ENCODE results near the gene FOXP3. TPM values are rescaled to one million over a fixed set of nuclear protein-coding genes. Genes with fewer than 3 reads are reported as not detected.

FOXP3 gene
- total and polyA plus RNA-seq, 2 of the 8 experiments (the other 6 are each of a cell fraction or from before 2014, with no cell fraction given), result 0.37 to 0.54 TPM

DNA sequence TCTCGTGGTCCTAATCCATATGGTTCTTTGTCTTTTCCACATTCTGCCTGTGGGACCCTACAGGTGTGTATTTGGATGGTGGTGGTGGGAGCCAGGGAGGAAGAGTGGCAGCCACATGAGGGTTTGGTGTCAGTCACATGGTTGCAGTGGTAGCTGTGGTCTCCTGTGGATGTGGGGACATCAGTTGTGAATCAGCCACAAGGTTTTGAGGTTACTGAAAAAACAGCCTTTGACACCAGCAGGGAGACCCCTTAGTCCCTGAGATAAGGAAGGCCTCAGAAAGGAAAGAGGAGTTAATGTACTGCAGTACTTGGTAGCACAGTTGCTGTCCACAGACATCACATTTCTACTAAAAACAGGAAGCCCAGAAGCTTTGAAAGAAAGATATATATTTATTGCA is 23.2 kb upstream of the FOXP3 start:
- Histone ChIP-seq H2BK20ac (ENCODE audit: low read length) (no peak overlapping the region), H3K23me2 (ENCODE audit: low read depth, low read length) (no peaks in the 10 kb centered on the region), H3K36me3 (ENCODE audit: control insufficient read depth in 2 of 4, insufficient read depth in 4 of 4, low read length in 3 of 4) (no peaks in the 10 kb centered on the region), H2AK5ac (ENCODE audit: low read depth, low read length) (no peak overlapping the region), H2BK12ac (ENCODE audit: low read depth, low read length) (no peak overlapping the region), H2AFZ (ENCODE audit: low read length) (no peak overlapping the region), H4K20me1 (replicated peaks in 1 of 2; ENCODE audit: control insufficient read depth in 1 of 2, insufficient read depth in 2 of 2, low read length in 2 of 2) (no peaks in the 10 kb centered on the region), H3K18ac (ENCODE audit: extremely low read depth, low read length) (no peak overlapping the region), H3K27me3 (replicated peaks in 1 of 4; ENCODE audit: control insufficient read depth in 3 of 4, extremely low read depth in 1 of 4, insufficient read depth in 3 of 4, low read length in 3 of 4) (no peaks in the 10 kb centered on the region), H2BK15ac (ENCODE audit: low read length) (no peak overlapping the region), H2BK120ac (replicated peaks; ENCODE audit: low read depth, low read length) (no peak overlapping the region), H3K9ac (replicated peaks in 1 of 4; ENCODE audit: extremely low read depth in 1 of 4, low read depth in 3 of 4, low read length in 3 of 4) (no peak overlapping the region), H3K4ac (replicated peaks; ENCODE audit: insufficient read length, low read depth, low read length) (no peak overlapping the region), H3K79me2 (ENCODE audit: control insufficient read depth in 1 of 2, insufficient read depth in 2 of 2, low read length in 2 of 2) (no peaks in the 10 kb centered on the region), H3K27ac (ENCODE audit: low read depth, low read length) (no peak overlapping the region), H3K4me2 (ENCODE audit: insufficient read depth in 1 of 2, low read depth in 2 of 2, low read length in 2 of 2) (no peak overlapping the region), H3K23ac (ENCODE audit: insufficient read length) (no peak overlapping the region), H3K9me3 (ENCODE audit: insufficient read depth in 2 of 2, low read depth in 1 of 2, low read length in 1 of 2) (no peaks in the 10 kb centered on the region), H4K5ac (ENCODE audit: insufficient read length, low read depth, low read length) (no peak overlapping the region), H3K14ac (ENCODE audit: insufficient read length) (no peak overlapping the region), H4K8ac (ENCODE audit: extremely low read depth, insufficient read depth, low read length) (no peak overlapping the region), H3K4me1 (replicated peaks in 1 of 4; ENCODE audit: control insufficient read depth in 3 of 4, insufficient read depth in 4 of 4, low read length in 3 of 4) (no peaks in the 10 kb centered on the region; a peak in 1 of 7 replicates), H2BK5ac (ENCODE audit: low read depth, low read length) (no peak overlapping the region), H3K56ac (replicated peaks; ENCODE audit: insufficient read length, low read depth, low read length) (no peak overlapping the region), H4K91ac (replicated peaks; ENCODE audit: insufficient read length, low read length) (no peak overlapping the region), H3K4me3 (ENCODE audit: extremely low read depth in 1 of 4, insufficient read depth in 2 of 4, low read depth in 3 of 4, low read length in 4 of 4) (no peak overlapping the region), H3K79me1 (ENCODE audit: low read depth, low read length) (no peaks in the 10 kb centered on the region)
- DNase-seq (ENCODE audit: low read depth in 1 of 2, low spot score in 2 of 2) (no peak), FAIRE-seq (no peak)
- POLR2A ChIA-PET (ENCODE audit: partially characterized antibody), result interaction anchor here (2.0 to 2.1 kb wide), 2 partner anchors 12 to 18 kb away, joined by 7 to 8 read pairs; partner anchors contain the start of gene PPP1R3F
- CTCF ChIA-PET (ENCODE audit: partially characterized antibody), result interaction anchor here (0.7 kb wide), 1 partner anchor 60 kb away, joined by 3 read pairs; no protein-coding TSS in a partner anchor
- 80% methylated on average over 1 of the region's 1 CpG; no CpG with 5 or more reads in 1 of the 2 experiments for WGBS, 2 experiments (ENCODE audit: extremely low coverage in 1 of 2, insufficient coverage in 1 of 2, insufficient read length in 1 of 2, insufficient replicate concordance in 2 of 2, low coverage in 1 of 2, low lambda C conversion rate in 2 of 2, missing lambda C conversion rate in 1 of 2)
- no peak for TF ChIP-seq MAX (IDR thresholded peaks at IDR 0.05)
- TF ChIP-seq BRCA1 (IDR thresholded peaks at IDR 0.05; ENCODE audit: low read depth, low read length), result no peak
- no peak for TF ChIP-seq ATF3 (IDR thresholded peaks at IDR 0.05; ENCODE audit: insufficient read depth, low read depth, low read length)
- TF ChIP-seq RXRA (IDR thresholded peaks at IDR 0.05; ENCODE audit: insufficient read depth, low read depth, low read length), result no peak
- no peak for TF ChIP-seq SAP30 (IDR thresholded peaks at IDR 0.05; ENCODE audit: insufficient read depth, insufficient replicate concordance, low read length)
- TF ChIP-seq FOSL1 (IDR thresholded peaks at IDR 0.05; ENCODE audit: insufficient read depth, low read depth, low read length), result no peak
- TF ChIP-seq NANOG (IDR thresholded peaks at IDR 0.05; ENCODE audit: insufficient read depth, low read depth, low read length, poor library complexity, severe bottlenecking), result no peak
- no peak for TF ChIP-seq CBX5 (IDR thresholded peaks at IDR 0.05; ENCODE audit: low read depth, low read length)
- TF ChIP-seq HDAC2 (IDR thresholded peaks at IDR 0.05; ENCODE audit: borderline replicate concordance in 1 of 2, low read depth in 2 of 2, low read length in 2 of 2), result no peak
- TF ChIP-seq KDM4A (IDR thresholded peaks at IDR 0.05; ENCODE audit: low read depth, low read length, severe bottlenecking), result no peak
- TF ChIP-seq, protein P1, sequence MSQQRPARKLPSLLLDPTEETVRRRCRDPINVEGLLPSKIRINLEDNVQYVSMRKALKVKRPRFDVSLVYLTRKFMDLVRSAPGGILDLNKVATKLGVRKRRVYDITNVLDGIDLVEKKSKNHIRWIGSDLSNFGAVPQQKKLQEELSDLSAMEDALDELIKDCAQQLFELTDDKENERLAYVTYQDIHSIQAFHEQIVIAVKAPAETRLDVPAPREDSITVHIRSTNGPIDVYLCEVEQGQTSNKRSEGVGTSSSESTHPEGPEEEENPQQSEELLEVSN (IDR thresholded peaks at IDR 0.05), result no peak

Data from H1 (cell line).